HG02884 (cell line): ENCODE results near the gene FAM76B.

Experiments used
- ATAC-seq: cut with Tn5 transposase; IDR thresholded peaks from one replicate; pipeline ENCODE4 v1.9.1; 2021; ENCODE audit warnings: mild to moderate bottlenecking, moderate library complexity; ENCODE audit not compliant: unreplicated experiment

FAM76B gene

DNA sequence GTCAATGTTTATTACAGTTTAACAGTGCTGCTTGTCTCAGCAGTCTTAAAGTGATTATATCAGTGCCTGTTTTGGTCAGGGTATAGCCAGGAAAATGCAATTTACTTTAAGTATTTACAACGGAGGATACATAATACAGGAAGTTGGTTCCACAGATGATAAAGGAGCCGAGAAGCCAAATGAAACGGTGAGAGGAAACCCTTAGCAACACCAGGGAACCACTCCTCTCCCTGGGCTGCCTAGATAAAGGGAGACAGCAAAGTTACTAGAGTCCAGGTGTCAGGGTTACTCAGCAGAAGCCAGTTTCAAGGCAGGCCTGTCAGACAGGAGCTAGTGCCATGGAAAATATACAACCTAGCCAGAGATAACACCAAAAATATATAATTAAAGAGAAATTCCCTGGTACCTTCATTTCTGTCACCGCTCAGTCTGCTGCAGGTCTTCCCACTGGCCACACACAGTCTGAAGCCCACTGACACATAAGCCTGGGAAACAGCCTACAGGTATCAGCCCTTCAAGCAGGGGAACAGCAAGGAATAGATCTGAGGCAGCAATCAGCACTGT, 55.5 kb downstream of the FAM76B start:
- ATAC-seq = no peak

DNA sequence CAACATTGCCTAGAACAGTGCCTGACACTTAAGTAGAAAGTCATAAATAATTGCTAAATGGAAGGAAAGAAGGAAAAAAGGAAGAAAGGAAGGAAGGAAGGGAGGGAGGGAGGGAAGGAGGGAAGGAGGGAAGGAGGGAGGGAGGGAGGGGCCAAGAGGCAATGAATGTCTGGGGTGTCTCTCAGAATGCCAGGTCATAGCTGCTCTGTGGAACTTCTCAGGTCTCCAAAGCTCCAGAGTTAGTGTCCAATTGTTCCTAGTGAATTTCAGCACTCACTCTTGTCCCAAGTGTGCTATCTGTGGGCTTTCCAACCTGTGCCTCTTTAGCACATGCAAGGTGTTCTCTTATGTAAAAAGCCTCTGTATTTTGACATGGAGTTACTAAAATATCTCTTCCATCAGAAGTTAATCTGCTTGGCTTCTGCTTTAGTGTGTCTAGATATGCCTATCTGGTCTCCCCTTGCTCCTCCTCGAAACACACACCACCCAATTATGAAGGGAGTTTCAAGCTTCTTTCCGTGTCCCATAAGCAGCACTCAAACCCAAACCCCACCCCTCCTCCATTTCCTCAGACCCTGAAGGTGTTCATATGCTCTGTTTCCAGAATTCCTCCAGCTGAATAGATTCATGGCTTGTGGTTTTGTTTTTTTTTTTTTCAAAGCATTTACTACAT, 56.5 kb downstream of the FAM76B start:
- no peak for ATAC-seq

DNA sequence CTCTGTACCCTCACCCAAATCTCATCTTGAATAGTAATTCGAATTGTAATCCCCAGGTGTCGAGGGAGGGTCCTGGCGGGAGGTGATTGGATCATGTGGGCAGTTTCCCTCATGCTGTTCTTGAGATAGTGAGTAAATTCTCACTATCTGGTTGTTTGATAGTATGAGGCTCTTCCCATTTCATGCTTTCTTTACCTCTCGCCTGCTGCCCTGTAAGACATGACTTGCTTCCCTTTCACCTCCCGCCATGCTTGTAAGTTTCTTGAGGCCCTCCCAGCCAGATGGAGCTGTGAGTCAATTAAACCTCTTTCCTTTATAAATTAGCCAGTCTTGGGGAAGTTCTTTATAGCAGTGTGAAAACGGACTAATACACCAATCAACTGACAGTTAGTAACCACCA, 60.1 kb downstream of the FAM76B start:
- no peak for ATAC-seq

DNA sequence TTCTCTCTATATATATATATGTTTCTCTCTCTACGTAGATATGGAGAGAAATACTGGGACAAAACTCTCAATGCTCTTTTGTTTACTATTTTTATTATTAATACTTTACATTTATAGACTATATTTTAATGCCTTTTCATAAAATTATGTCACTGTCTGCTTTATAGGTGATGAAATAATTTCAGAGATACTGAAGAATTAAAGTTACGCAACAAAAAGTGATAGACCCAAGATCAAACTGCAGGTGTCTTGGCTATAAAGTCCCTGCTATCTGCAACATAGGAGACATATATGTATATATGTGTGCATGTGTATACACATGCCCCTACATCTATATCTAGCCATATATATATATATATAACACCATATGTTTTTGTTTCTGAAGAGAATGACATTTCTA, 60.8 kb downstream of the FAM76B start:
- no peak for ATAC-seq

DNA sequence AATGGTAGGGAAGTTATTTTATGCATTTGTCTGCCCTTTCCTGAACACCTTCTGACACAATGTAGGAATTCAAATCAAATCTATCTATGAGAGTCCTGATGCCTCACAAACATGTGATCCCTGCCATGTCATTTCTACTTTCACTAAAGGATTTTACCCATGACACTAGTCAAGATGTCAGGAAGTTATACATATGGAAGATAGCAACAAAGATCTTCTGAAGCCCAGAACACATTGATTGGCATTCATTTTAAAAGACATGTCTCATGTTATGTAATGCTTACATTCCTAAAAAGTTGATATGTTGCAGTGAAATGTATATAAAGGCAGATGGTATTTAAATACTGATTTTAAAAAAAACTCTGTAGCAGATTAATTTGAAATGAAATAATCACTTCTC, 61.5 kb downstream of the FAM76B start:
- ATAC-seq = no peak

DNA sequence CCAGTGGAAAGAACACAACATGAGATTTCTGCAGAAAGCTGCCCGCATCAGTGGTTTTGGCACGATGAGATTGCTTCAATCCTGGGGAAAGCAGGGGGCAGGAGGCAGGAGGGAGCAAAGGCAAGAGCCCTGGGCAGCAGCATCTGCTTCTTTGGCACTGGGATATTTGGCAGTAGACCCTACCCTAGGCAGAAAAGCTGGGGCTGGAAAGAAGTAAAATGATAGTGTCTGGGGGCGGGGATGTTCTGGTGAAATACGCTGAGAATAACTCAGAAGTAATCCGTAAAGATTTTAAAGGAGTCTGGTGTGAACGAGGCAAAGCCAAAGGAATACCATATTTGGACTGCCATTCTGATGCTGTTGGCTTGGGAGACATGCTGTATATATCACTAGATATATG, 62.0 kb downstream of the FAM76B start:
- no peak for ATAC-seq

DNA sequence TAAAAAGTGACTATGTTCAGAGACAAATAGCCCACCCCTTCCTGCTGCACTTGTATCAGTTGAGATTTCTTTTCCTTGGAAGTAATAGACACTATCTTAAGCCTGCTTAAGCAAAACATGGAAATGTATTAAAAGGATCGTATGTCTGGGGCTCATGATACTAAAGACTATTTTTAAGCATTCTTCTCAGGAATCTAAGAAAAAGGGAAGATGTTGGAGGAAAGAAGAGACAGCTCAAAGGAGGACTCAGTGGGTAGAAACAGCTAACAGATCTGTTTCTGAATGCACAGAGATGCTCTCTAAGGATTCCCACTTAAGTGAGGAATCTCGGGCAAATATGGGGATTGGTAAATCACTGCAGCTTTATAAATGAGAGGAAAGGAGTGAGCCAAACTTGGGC, 62.5 kb downstream of the FAM76B start:
- ATAC-seq = no peak

DNA sequence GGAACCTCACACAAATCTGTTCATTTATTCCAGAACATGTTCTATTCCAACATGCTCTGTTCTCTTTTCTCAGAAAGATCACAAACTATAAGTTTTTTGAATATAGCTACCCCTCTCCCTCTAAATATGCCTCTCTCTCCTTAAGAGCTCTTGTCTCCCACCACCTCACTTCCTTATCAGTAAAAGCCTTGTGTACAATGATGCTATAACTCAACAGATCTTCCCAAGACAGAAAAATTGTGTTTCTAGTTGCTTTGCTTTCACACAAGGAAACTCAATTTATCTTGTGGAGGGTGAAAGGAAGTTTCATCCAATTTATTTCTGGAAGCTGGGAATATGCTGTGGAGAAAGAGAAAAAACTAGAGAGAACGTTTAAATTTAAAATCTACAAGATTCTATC, 64.4 kb downstream of the FAM76B start:
- ATAC-seq = no peak

DNA sequence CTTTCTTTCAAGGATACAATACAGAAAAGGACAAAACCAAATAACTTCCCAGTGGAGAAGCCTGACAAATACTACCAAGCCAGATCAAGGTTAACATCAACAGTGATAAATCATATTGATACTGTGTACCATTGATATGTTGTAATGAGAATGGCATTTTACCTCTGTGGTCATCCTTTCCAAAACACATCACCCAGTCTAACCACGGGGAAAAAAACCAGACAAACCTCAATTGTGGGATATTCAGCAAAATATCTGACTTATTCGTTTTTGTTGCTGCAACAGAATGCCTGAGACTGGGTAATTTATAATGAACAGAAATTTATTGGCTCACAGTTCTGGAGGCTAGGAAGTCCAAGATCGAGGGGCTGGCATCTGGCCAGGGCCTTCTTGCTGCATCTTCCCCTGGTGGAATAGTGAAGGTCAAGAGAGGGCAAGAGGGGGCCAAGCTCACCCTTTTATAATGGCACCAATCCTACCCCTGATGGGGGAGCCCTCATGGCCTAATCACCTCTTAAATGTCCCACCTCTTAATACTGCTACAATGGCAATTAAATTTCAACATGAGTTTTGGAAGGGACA, 66.1 kb downstream of the FAM76B start:
- no peak for ATAC-seq

DNA sequence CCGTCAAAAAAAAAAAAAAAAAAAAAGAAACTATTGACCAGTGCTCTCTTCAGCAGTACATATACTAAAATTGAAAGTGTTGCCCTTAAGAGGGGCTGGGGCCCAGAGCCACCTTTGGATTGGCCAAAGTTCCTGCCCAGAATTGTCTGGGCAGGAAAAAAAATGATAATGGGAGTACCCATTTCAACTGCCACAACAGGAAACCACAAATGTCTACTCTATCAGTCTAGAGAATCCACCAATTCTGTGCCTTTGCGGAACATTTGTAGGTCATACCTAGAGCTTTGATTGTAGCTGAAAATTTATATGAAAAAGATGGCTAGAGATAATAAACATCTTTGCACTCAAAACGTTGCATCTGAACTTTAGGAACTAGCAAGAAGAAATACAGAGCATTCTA, 69.4 kb downstream of the FAM76B start:
- no peak for ATAC-seq
